ENCODE measurements around the gene EGFL8.

Gene EGFL8

DNA sequence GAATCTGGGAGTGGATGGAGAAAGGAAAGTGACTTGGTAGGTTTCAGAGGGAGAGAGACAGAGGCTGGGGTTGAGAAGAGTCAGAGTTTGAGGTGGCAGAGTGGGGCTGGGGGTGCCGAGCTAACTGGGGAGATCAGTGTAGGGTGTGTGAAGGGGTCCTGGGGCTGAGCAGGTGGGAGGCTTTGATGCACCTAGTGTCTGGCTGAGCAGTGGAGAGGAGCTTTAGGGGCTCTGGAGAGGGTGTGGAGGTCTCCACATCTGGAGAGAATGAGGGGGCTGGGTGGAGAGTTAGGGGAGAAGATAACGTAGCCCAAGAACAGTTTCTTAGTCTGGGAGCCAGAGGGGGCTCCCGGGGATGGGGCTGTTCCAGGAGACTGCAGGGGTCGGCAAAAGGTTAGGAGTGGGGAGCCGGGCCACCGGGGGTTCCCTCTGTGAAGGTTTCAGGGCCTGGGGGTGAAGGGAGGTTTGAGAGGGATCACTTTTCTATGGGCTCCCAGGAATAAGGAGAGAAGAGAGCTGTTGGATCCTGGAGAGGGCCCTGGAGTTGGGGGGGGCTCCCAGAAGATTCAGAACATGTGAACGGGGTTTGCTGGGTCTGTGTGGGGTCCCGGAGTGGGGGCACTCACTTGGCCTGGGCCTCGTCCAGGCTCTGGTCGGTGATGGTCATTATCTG is 24.8 kb downstream of the EGFL8 start:
- peaks cover 30% of the 10 kb centered on the region for H3K36me3 ChIP-seq
- H3K4me3 ChIP-seq (ENCODE audit: low read depth, low read length): peak overlapping the region; percentile 53
- no peaks in the 10 kb centered on the region for H3K27me3 ChIP-seq (ENCODE audit: insufficient read depth, low read depth, severe bottlenecking)
- TF ChIP-seq, protein P1, sequence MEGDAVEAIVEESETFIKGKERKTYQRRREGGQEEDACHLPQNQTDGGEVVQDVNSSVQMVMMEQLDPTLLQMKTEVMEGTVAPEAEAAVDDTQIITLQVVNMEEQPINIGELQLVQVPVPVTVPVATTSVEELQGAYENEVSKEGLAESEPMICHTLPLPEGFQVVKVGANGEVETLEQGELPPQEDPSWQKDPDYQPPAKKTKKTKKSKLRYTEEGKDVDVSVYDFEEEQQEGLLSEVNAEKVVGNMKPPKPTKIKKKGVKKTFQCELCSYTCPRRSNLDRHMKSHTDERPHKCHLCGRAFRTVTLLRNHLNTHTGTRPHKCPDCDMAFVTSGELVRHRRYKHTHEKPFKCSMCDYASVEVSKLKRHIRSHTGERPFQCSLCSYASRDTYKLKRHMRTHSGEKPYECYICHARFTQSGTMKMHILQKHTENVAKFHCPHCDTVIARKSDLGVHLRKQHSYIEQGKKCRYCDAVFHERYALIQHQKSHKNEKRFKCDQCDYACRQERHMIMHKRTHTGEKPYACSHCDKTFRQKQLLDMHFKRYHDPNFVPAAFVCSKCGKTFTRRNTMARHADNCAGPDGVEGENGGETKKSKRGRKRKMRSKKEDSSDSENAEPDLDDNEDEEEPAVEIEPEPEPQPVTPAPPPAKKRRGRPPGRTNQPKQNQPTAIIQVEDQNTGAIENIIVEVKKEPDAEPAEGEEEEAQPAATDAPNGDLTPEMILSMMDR (IDR thresholded peaks at IDR 0.05; ENCODE audit: low read depth, low read length): no peak
- peak overlapping the region; percentile 88 for H3K27ac ChIP-seq
- H3K9me3 ChIP-seq (ENCODE audit: severe bottlenecking): no peaks in the 10 kb centered on the region
- DNase-seq: no peak

DNA sequence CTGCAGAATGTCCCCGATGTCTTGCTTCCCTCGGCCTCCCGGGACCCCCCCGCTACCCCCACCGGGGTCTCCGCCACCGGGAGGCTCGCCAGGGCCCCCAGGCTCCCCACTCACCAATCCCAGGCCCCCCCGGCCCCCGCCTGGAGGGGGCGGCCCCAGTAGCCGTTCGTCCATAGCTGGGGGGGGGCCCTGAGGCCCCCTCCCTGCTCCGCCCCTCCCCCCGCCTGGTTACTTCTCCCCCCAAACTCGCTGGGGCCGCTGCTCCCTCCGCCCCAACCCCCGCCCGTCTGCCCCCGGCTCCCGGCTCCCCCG is 25.3 kb downstream of the EGFL8 start:
- Histone ChIP-seq H3K27ac (peak overlapping the region; percentile 88), H3K9me3 (ENCODE audit: severe bottlenecking) (no peaks in the 10 kb centered on the region), H3K36me3 (peaks cover 27% of the 10 kb centered on the region), H3K27me3 (ENCODE audit: insufficient read depth, low read depth, severe bottlenecking) (no peaks in the 10 kb centered on the region), H3K4me3 (ENCODE audit: low read depth, low read length) (peak overlapping the region; percentile 53)
- no peak for DNase-seq
- TF ChIP-seq, protein P1 (IDR thresholded peaks at IDR 0.05; ENCODE audit: low read depth, low read length): no peak

DNA sequence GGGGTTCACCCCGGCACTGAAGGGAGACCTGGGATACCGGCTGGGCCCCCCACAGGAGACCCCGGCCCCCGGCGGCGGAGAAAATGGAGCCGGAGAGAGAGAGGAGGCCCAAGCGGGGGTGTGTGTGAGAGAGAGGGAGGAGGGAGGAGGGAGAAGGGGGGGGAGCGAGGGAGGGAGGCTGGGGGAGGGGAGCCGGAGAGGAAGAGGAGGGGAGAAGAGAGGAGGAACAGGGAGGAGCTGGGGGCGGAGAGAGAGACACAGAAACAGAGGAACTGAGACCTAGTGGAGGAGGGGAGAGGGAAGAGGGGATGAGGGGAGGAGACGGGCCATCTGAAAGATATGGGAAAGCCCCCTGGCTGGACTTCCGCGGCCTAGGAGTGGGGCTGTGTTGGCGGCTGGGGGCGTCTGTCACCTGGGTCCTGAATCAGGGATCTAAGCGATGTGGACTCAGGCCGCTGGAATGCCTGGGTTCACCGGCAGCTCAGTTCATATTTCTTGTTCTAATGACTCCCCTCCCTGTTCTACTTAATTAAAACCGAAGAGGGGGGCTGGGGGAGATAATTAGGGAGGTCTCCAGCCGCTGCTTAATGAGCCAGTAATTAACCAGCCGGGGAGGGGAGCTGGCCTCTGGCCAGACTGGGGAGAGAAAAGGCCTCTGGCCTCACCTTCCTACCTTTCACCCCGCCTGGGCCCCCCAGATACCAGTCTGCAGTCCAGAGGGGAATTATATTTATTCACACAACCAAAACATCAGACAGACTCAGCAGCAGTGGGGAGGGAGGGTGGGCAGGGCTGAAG is 25.9 kb downstream of the EGFL8 start, which contains the start of gene PBX2:
PBX2 (minus strand) TSS at position 149 of the 798 bp plus-strand sequence. CDS start 287 bp downstream, outside the sequence.
- H3K36me3 ChIP-seq: peaks cover 27% of the 10 kb centered on the region
- H3K27me3 ChIP-seq (ENCODE audit: insufficient read depth, low read depth, severe bottlenecking): no peaks in the 10 kb centered on the region
- H3K4me3 ChIP-seq (ENCODE audit: low read depth, low read length): peak within 1 kb of the TSS; percentile 53
- peak within 1 kb of the TSS; percentile 88 for H3K27ac ChIP-seq
- H3K9me3 ChIP-seq (ENCODE audit: severe bottlenecking): no peaks in the 10 kb centered on the region
- TF ChIP-seq, protein P1 (IDR thresholded peaks at IDR 0.05; ENCODE audit: low read depth, low read length): 0 out of 2 replicates have a peak, but pooled peaks have one; percentile 8
- peak; percentile 97 for DNase-seq

DNA sequence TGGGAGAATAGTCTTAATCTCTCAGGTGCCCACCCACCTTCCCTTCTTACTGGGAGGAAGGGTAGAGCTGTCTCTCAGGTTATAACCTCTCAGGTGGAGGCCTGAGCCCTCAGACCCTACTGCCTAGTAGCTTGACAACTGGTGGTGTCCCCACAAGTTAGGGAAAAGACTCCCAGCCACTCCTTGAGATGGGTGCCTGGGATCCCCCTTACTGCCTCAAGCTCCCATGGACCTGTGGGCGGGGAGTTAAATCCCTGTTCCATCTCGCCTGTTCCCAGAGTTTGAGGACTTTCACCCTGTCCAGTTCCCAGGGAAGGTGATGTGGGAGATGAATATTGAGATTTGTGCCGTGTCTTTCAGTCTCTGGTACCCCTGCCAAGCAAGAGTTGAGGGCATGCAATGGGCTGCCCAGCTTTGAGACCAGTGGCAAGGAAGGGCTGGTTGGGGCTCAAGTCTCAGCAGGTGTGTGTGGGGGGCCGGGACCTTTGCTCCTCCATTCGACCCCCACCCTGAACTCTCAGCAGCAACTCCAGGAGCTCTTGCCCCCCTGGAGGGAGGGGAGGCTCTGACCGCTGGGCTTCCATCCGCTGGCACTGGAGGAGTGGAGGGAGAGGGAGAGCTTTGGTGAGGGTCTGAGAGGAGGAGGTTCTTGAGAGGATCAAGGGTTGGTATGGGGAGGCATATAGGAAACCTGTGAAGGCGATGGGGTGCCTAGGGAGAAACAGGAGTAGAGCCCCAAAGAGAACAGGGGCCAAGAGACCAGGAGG is 26.7 kb downstream of the EGFL8 start:
- Histone ChIP-seq H3K9me3 (ENCODE audit: severe bottlenecking) (no peaks in the 10 kb centered on the region), H3K4me3 (ENCODE audit: low read depth, low read length) (peak overlapping the region; percentile 53), H3K27ac (peak overlapping the region; percentile 88), H3K27me3 (ENCODE audit: insufficient read depth, low read depth, severe bottlenecking) (no peaks in the 10 kb centered on the region), H3K36me3 (peaks cover 27% of the 10 kb centered on the region)
- no peak for DNase-seq
- TF ChIP-seq, protein P1 (IDR thresholded peaks at IDR 0.05; ENCODE audit: low read depth, low read length): no peak

DNA sequence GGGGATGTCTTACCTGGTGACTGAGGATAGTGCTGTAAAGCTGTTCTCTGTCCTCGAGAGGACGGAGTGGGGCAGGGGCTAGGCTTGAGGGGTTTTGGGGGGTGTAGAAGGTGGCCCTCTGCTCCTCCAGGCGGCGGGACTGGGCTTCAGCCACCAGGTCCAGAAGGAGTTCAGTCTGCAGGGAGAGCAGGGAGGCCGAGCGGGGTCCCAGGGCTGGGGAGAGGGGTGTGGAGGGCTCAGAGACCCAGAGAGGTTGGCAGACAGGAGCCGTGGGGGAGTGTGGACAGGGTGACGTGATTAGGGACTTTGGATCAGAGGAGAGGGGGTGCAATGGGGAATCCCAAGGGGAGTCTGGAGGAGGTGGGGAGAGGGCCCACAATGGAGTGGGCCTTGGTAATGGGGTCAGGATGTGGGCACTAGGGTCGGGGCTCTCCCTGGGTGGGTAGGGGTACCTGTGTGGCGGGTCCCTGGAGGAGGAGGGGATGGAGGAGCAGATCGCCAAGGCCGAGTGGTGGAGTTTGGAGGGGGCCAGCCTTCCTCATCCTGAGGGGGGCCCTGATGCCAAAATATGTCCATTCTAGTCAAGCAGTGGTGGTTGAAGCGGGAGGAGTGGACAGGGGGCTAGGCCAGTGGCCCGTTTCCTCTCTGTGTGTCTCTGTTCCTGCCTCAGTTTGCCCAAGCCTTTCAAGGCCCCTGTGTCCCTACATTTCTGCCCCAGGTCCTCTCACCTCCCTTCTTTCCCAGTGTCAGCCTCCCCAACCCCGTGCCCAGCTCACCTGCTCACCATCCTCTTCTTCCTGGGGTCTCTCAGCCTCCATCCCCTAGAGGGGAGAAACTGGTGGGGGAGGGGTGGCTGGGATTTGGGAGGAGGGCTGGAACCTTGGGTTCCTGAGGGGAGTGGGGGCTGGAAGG is 27.6 kb downstream of the EGFL8 start:
- H3K36me3 ChIP-seq: peaks cover 20% of the 10 kb centered on the region
- TF ChIP-seq, protein P1 (IDR thresholded peaks at IDR 0.05; ENCODE audit: low read depth, low read length): no peak
- DNase-seq: no peak
- H3K27ac ChIP-seq: no peak overlapping the region
- no peaks in the 10 kb centered on the region for H3K9me3 ChIP-seq (ENCODE audit: severe bottlenecking)
- H3K4me3 ChIP-seq (ENCODE audit: low read depth, low read length): no peak overlapping the region
- H3K27me3 ChIP-seq (ENCODE audit: insufficient read depth, low read depth, severe bottlenecking): no peaks in the 10 kb centered on the region

Data from WERI-Rb-1 (cell line).